Adrenal gland (tissue), 5 donors: ENCODE data around the gene ALKBH5.

Source experiments
- POLR2A ChIP-seq, 2 donors: fragments of 450-650 bp; IDR thresholded peaks; one replicate each; pipeline ENCODE4 v1.6.1; 2017; ENCODE audit warnings: antibody characterized with exemption in 2 of 2, mild to moderate bottlenecking in 2 of 2, moderate library complexity in 1 of 2
- TF ChIP-seq, protein P1 (sequence below), 6 experiments: fragments of 450-650 bp in 4 of 6; fragments of 200-600 bp in 2 of 6; sonication (generic) in 1 of 6; IDR thresholded peaks; 1 replicate in 5 of 6; 2 replicates in 1 of 6; pipeline versions ENCODE4 v1.5.1 to v1.8.0; 2016 to 2021; ENCODE audit warnings: antibody characterized with exemption in 6 of 6, mild to moderate bottlenecking in 2 of 6, moderate library complexity in 1 of 6
- donor health status: DM: no; HTN: no; CAD: no.

- TF ChIP-seq POLR2A (IDR thresholded peaks at IDR 0.05) = no peak
- TF ChIP-seq, protein P1, sequence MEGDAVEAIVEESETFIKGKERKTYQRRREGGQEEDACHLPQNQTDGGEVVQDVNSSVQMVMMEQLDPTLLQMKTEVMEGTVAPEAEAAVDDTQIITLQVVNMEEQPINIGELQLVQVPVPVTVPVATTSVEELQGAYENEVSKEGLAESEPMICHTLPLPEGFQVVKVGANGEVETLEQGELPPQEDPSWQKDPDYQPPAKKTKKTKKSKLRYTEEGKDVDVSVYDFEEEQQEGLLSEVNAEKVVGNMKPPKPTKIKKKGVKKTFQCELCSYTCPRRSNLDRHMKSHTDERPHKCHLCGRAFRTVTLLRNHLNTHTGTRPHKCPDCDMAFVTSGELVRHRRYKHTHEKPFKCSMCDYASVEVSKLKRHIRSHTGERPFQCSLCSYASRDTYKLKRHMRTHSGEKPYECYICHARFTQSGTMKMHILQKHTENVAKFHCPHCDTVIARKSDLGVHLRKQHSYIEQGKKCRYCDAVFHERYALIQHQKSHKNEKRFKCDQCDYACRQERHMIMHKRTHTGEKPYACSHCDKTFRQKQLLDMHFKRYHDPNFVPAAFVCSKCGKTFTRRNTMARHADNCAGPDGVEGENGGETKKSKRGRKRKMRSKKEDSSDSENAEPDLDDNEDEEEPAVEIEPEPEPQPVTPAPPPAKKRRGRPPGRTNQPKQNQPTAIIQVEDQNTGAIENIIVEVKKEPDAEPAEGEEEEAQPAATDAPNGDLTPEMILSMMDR (IDR thresholded peaks at IDR 0.05) = no peak
These were observed 42.8 kb downstream of the ALKBH5 start for GRCh38 chr17:18226284-18226945.
